ENCODE data around the gene PRKN. TPM values are rescaled to one million over a fixed set of nuclear protein-coding genes. Genes with fewer than 3 reads are reported as not detected.

PRKN gene
- total and polyA plus RNA-seq, 2 donors (not counting 1 experiment from before 2014, with no cell fraction given) = 0.43 to 4.6 TPM

DNA sequence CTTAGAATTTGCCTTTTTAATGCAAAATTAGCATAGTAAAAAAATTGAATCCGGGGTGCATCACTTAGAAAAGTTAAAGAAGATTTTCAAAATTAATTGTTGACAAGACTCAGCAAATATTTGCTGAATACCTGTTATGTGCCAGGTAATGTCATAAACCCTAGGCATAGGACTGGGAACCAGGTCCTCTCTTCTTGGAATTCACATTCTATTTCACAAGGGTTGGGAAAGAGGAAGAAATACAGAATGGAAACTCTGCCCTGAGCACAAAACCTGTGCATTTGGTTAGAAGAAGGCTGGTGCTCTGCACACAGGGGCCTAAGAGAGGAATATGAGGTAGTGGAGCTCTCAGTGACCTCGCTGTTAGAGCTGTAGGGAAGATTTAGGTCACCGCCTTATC lies 879.9 kb downstream of the PRKN start:
- no peak overlapping the region for H3K27ac ChIP-seq (ENCODE audit: insufficient read depth, low read length)
- no peaks in the 10 kb centered on the region for H3K4me1 ChIP-seq (ENCODE audit: control insufficient read depth, extremely low read depth, insufficient read depth, low read length)
- no peak for DNase-seq (ENCODE audit: low read depth in 2 of 2)
- no peak overlapping the region for H3K4me2 ChIP-seq (ENCODE audit: extremely low read depth, insufficient read depth, low read length)
- no peaks in the 10 kb centered on the region for H3K27me3 ChIP-seq (ENCODE audit: control insufficient read depth, insufficient read depth, low read length)
- H2AFZ ChIP-seq (ENCODE audit: low read length) = no peak overlapping the region
- H3K79me2 ChIP-seq (ENCODE audit: control insufficient read depth, insufficient read depth, low read length) = no peaks in the 10 kb centered on the region
- H3K9me3 ChIP-seq (ENCODE audit: control insufficient read depth, insufficient read depth, low read depth, low read length) = no peaks in the 10 kb centered on the region
- H3K4me3 ChIP-seq (replicated peaks in 1 of 4; ENCODE audit: control extremely low read depth in 1 of 4, insufficient read depth in 1 of 4, low read depth in 3 of 4, low read length in 4 of 4) = no peak overlapping the region
- TF ChIP-seq EZH2 (IDR thresholded peaks at IDR 0.05; ENCODE audit: low read length, missing control alignments) = no peak
- TF ChIP-seq, protein P1, sequence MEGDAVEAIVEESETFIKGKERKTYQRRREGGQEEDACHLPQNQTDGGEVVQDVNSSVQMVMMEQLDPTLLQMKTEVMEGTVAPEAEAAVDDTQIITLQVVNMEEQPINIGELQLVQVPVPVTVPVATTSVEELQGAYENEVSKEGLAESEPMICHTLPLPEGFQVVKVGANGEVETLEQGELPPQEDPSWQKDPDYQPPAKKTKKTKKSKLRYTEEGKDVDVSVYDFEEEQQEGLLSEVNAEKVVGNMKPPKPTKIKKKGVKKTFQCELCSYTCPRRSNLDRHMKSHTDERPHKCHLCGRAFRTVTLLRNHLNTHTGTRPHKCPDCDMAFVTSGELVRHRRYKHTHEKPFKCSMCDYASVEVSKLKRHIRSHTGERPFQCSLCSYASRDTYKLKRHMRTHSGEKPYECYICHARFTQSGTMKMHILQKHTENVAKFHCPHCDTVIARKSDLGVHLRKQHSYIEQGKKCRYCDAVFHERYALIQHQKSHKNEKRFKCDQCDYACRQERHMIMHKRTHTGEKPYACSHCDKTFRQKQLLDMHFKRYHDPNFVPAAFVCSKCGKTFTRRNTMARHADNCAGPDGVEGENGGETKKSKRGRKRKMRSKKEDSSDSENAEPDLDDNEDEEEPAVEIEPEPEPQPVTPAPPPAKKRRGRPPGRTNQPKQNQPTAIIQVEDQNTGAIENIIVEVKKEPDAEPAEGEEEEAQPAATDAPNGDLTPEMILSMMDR (conservative IDR thresholded peaks at IDR 0.05 in 1 of 2, IDR thresholded peaks at IDR 0.05 in 1 of 2; ENCODE audit: low read depth in 1 of 2, low read length in 2 of 2) = no peak
- no peaks in the 10 kb centered on the region for H3K36me3 ChIP-seq (ENCODE audit: control insufficient read depth, insufficient read depth, low read length)
- H3K9ac ChIP-seq (ENCODE audit: insufficient read depth, low read length) = no peak overlapping the region
- H4K20me1 ChIP-seq (ENCODE audit: control insufficient read depth, extremely low read depth, insufficient read depth, low read length) = no peaks in the 10 kb centered on the region

DNA sequence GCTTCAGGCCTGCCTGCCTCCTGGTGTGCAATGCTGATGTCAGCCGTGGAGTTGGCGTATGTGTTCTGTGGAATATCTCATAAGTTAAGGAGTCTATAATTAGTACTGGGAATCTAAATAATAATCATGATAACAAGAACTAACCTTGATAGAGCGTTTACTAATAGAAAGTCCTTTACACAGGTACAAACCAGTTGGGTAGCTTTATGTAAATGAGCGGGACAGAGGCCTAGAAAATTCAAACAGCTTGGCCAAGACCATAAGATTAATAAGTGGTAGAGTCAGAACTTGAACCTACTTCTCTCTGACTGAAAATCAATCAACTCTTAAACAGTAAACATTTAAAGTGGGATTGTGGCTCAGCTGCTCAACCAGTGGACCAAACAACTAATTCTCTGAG lies 882.8 kb downstream of the PRKN start:
- Histone ChIP-seq H3K36me3 (ENCODE audit: control insufficient read depth, insufficient read depth, low read length) (no peaks in the 10 kb centered on the region), H3K27me3 (ENCODE audit: control insufficient read depth, insufficient read depth, low read length) (no peaks in the 10 kb centered on the region), H3K4me3 (replicated peaks in 1 of 4; ENCODE audit: control extremely low read depth in 1 of 4, insufficient read depth in 1 of 4, low read depth in 3 of 4, low read length in 4 of 4) (no peak overlapping the region), H3K4me2 (ENCODE audit: extremely low read depth, insufficient read depth, low read length) (no peak overlapping the region), H4K20me1 (ENCODE audit: control insufficient read depth, extremely low read depth, insufficient read depth, low read length) (no peaks in the 10 kb centered on the region), H3K27ac (ENCODE audit: insufficient read depth, low read length) (no peak overlapping the region), H2AFZ (ENCODE audit: low read length) (no peak overlapping the region), H3K9ac (ENCODE audit: insufficient read depth, low read length) (no peak overlapping the region), H3K9me3 (ENCODE audit: control insufficient read depth, insufficient read depth, low read depth, low read length) (no peaks in the 10 kb centered on the region), H3K79me2 (ENCODE audit: control insufficient read depth, insufficient read depth, low read length) (no peaks in the 10 kb centered on the region), H3K4me1 (ENCODE audit: control insufficient read depth, extremely low read depth, insufficient read depth, low read length) (no peaks in the 10 kb centered on the region)
- DNase-seq (ENCODE audit: low read depth in 2 of 2) = no peak
- TF ChIP-seq, protein P1 (conservative IDR thresholded peaks at IDR 0.05 in 1 of 2, IDR thresholded peaks at IDR 0.05 in 1 of 2; ENCODE audit: low read depth in 1 of 2, low read length in 2 of 2) = no peak
- TF ChIP-seq EZH2 (IDR thresholded peaks at IDR 0.05; ENCODE audit: low read length, missing control alignments) = no peak

DNA sequence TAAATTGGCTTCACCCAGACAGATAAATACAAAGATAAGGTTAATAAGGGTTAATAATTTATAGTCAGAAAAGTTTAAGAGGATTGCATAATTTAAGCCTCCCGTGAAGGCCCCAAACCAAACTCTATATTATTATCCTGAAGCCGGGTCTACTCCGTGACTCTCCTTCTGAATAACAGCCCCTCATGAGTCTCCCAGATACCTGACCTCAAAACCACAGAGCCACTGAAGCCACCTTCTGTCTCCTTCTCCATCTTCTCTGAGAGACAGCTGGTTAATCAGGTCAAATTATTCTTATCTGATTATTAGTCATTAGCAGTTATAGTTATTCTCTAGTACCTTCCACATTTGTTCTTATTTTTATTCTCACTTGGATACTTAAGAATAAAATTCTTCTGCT lies 884.5 kb downstream of the PRKN start:
- H3K4me3 ChIP-seq (replicated peaks in 1 of 4; ENCODE audit: control extremely low read depth in 1 of 4, insufficient read depth in 1 of 4, low read depth in 3 of 4, low read length in 4 of 4) = no peak overlapping the region
- no peaks in the 10 kb centered on the region for H3K4me1 ChIP-seq (ENCODE audit: control insufficient read depth, extremely low read depth, insufficient read depth, low read length)
- no peak overlapping the region for H3K27ac ChIP-seq (ENCODE audit: insufficient read depth, low read length)
- no peak overlapping the region for H3K9ac ChIP-seq (ENCODE audit: insufficient read depth, low read length)
- H3K4me2 ChIP-seq (ENCODE audit: extremely low read depth, insufficient read depth, low read length) = no peak overlapping the region
- H3K9me3 ChIP-seq (ENCODE audit: control insufficient read depth, insufficient read depth, low read depth, low read length) = no peaks in the 10 kb centered on the region
- H3K79me2 ChIP-seq (ENCODE audit: control insufficient read depth, insufficient read depth, low read length) = no peaks in the 10 kb centered on the region
- no peaks in the 10 kb centered on the region for H3K27me3 ChIP-seq (ENCODE audit: control insufficient read depth, insufficient read depth, low read length)
- no peaks in the 10 kb centered on the region for H4K20me1 ChIP-seq (ENCODE audit: control insufficient read depth, extremely low read depth, insufficient read depth, low read length)
- H3K36me3 ChIP-seq (ENCODE audit: control insufficient read depth, insufficient read depth, low read length) = no peaks in the 10 kb centered on the region
- no peak for TF ChIP-seq EZH2 (IDR thresholded peaks at IDR 0.05; ENCODE audit: low read length, missing control alignments)
- TF ChIP-seq, protein P1 (conservative IDR thresholded peaks at IDR 0.05 in 1 of 2, IDR thresholded peaks at IDR 0.05 in 1 of 2; ENCODE audit: low read depth in 1 of 2, low read length in 2 of 2) = no peak
- no peak overlapping the region for H2AFZ ChIP-seq (ENCODE audit: low read length)
- no peak for DNase-seq (ENCODE audit: low read depth in 2 of 2)

All from fibroblast of lung (primary cell).